Epithelial cell of umbilical artery (primary cell): Measurements from ENCODE around the gene LRRTM1. TPM values are rescaled to one million over a fixed set of nuclear protein-coding genes. Genes with fewer than 3 reads are reported as not detected.

Source experiments
- total RNA-seq: library from RNA; depleted of rRNA; stranded (reverse); fragments of >200 nt; gene quantifications from 2 replicates; pipeline ENCODE4 v1.2.3, GENCODE V29; 2014

LRRTM1 gene, protein sequence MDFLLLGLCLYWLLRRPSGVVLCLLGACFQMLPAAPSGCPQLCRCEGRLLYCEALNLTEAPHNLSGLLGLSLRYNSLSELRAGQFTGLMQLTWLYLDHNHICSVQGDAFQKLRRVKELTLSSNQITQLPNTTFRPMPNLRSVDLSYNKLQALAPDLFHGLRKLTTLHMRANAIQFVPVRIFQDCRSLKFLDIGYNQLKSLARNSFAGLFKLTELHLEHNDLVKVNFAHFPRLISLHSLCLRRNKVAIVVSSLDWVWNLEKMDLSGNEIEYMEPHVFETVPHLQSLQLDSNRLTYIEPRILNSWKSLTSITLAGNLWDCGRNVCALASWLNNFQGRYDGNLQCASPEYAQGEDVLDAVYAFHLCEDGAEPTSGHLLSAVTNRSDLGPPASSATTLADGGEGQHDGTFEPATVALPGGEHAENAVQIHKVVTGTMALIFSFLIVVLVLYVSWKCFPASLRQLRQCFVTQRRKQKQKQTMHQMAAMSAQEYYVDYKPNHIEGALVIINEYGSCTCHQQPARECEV
- not detected in 2 replicates for total RNA-seq

DNA sequence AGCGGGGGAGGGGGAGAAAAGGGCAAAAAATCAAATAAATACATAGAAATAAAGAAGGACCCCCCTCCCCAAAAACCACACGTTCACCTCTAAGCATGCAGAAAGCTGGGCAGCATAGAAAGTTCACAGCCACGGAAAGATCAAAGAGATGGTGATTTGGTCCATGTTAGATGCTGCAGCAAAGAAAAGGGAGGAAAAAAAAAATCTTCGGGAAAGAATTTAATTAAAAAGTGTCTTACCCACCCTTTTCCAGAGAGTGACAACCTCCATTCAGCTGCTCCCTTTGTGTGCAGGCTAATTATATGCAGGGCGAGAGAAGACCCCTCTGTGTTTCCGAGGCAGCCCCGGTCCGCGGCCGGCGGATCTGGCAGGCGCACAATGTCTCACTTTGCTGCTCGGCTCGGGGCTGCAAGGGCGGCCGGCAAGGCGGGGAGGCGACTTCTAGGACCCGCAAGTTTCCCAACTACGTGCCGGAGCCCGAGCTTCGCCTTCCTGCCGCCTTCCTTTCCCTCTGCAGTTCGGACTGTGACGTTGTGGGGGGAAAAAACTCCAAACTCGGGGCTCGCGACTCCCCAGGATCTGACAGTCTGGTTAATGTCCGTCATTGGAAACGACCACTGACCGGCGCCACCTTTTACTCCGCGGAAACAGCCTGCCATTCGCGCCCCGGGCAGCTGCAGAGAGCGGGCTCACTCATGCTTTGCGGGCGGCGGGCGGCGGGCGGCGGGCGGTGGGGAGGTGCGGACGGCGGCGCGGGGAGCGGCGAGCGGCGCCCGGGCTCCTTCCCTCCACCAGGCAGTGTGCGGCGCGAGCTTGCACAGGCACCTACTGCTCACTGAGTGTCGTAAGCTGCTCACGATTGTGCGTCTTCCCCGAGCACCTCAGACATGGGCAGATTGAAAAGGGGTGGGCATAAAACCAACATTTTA is at the start of gene LRRTM1:
Gene LRRTM1 (minus strand): TSS at position 844 of the 929 bp plus-strand sequence. CDS start 933 bp downstream, outside the sequence.

